Measurements from ENCODE around the gene MAP2K4.
"Not testable (repeated sequence)": the region's sequence is repeated elsewhere in the genome, so short reads cannot be mapped to it uniquely, and the experiment has no call there.

Gene MAP2K4

GRCh38 chr17:12020642-12021622 is at the start of gene MAP2K4:
MAP2K4 (plus strand) TSS chr17:12020877; CDS start chr17:12020887, 10 bp downstream.
- peak; percentile 94 for FAIRE-seq
- DNase-seq (ENCODE audit: extremely low spot score, insufficient read length, low read depth), result peak; percentile 94

DNA sequence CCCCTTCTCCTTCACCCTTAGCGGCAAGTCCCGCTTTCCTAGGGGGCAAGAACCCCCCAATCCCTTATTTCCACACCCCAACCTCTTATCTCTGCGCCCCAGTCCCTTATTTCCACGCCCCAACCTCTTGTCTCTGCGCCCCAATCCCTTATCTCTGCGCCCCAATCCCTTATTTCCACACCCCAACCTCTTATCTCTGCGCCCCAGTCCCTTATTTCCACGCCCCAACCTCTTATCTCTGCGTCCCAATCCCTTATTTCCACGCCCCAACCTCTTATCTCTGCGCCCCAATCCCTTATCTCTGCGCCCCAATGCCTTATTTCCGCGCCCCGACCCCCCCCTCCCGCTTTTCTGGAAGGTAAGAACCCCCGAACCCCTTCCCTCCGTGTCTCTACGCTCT is 47.9 kb upstream of the MAP2K4 start:
- not testable (repeated sequence) for DNase-seq (ENCODE audit: extremely low spot score, insufficient read length, low read depth); FAIRE-seq

GRCh38 chr17:11979795-11980194 is 40.9 kb upstream of the MAP2K4 start:
- FAIRE-seq (no peak), DNase-seq (ENCODE audit: extremely low spot score, insufficient read length, low read depth) (no peak)

- DNase-seq (ENCODE audit: extremely low spot score, insufficient read length, low read depth) (no peak), FAIRE-seq (no peak)
These were observed 39.9 kb upstream of the MAP2K4 start for GRCh38 chr17:11980813-11981212.

GRCh38 chr17:11981862-11982261 is 38.8 kb upstream of the MAP2K4 start:
- DNase-seq (ENCODE audit: extremely low spot score, insufficient read length, low read depth), result no peak
- no peak for FAIRE-seq

DNA sequence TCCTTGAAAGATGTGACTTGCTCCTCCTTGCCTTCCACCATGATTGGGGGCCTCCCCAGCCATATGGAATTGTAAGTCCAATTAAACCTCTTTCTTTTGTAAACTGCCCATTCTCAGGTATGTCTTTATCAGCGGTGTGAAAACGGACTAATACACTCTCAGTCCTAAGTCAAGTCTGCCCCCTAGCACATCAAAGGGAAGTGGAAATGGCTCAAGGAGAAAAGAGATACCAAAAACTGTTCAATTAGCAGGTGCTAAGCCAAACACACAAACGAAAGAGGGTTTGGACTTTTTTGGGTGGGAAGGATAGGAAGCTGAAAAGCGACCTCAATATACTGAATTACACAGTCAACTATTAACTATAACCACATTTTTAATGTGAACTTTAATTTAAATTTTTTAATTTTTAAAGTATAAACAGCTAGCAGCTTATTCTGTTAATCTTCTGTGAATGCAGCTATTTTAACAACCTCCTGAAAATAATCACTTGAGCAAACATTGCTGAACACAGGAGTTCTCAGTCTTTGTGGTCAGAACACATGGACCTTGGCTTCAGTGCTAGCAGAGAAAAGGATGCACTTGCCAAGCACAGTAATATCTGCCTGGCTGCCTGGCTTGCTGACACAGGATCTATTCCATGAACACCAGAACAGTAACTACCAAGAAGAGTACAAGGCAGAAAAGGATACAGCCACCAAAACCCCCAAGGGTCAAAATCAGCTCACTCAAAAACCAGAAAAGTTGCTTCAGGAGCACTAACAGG is 34.3 kb upstream of the MAP2K4 start:
- FAIRE-seq (no peak), DNase-seq (ENCODE audit: extremely low spot score, insufficient read length, low read depth) (no peak)

- FAIRE-seq (no peak), DNase-seq (ENCODE audit: extremely low spot score, insufficient read length, low read depth) (no peak)
These were observed 33.7 kb upstream of the MAP2K4 start for GRCh38 chr17:11986942-11987329.

DNA sequence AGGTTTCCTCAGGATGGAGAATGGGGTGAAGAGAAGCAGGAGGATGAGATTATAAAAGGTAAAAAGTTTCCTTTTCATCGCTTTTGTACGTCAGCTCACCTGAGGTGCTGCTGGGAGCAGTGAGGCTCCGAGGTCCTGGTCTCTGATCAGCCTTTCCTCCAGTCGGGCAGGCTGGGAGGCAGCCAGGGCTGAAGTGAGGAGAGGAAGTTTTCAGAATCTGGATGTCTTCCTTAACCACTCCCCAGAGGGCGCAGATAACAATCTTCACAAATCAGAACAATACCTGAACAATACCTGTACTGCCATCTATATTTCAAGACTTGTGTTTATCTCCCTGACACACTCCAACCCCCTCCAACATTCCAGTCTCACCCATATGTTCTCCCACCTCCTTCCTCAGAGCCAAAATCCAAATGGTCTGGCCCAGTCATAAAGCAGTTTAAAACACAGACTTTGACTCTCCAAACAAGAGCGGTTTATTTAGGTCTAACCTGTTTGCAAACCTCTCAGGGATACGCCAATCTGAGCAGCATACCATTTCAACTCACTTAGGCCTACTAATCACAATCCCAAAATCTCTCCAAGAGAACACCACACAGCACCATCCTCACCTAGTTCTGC is 30.2 kb upstream of the MAP2K4 start:
- FAIRE-seq, result no peak

DNA sequence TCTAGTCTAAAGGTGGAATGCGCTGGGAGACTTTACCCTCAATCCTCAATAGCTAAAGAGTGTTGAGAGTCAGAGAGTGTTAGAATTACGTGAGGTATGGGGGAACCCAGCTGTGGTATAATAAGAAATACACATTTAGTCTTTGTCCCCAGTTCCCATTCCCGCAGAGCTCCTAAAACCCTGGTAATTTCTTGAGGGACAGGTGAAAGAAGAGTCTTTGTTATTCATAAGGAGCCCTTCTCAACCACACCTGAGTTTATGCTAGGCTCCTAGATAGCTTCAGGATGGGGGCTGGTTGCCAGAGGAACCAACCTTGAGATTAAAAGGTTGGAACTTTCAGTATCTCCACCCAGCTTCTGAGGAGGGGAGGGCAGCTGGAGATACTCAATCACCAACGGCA is 29.2 kb upstream of the MAP2K4 start:
- FAIRE-seq (no peak), DNase-seq (ENCODE audit: extremely low spot score, insufficient read length, low read depth) (no peak)

More for the DNA sequence above, 30.2 kb upstream of the MAP2K4 start:
- DNase-seq (ENCODE audit: extremely low spot score, insufficient read length, low read depth), result no peak

- FAIRE-seq, result peak; percentile 58
- DNase-seq (ENCODE audit: extremely low spot score, insufficient read length, low read depth), result peak; percentile 30
These were observed 23.9 kb upstream of the MAP2K4 start for GRCh38 chr17:11996722-11997146.

DNA sequence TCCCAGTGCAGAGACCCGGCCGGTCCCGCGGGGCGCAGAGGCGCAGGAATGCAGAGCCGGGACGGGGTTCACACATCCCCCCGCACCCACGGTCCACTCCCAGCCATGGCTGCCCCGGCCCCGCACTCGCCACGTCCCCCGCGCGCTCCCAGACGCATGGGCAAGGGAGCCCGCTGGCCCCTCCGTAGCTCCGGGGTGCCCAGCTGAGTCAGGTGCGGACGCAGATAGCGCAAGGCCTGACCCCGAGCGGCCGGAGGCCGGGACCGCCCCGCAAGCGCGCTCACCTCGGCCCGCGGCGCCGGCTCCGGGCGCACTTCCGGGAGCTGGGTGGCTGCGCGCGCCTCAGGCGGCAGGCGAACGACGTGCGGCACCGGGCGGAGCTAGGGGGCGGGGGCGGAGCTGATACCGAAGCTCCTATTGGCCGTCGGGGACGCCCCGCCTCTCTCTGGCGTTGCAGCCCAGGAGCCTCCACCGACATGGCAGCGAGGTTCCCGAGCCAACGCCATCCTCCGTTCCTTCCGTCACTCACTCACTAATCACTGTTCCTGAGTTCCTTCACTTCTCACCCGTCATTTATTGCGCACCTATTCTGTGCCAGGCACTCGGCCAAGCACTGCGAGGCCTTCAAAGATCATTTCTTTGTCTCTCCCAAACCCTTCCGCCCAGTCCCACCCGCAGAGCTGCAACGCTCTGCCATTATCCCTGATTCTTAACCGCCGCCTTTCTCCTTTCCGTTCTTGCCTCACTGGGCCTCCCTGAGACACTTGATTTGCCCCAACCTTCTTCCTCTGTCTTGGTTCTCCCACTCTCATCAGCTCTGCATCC is 23.3 kb upstream of the MAP2K4 start, which contains the start of gene ZNF18:
TSS of gene ZNF18 (minus strand) at position 329 of the 825 bp plus-strand sequence. CDS start 4,646 bp downstream, outside the sequence.
- peak; percentile 90 for FAIRE-seq
- peak; percentile 93 for DNase-seq (ENCODE audit: extremely low spot score, insufficient read length, low read depth)

- FAIRE-seq, result peak; percentile 45
- DNase-seq (ENCODE audit: extremely low spot score, insufficient read length, low read depth), result no peak
These were observed 22.8 kb upstream of the MAP2K4 start for GRCh38 chr17:11997972-11998233.

- FAIRE-seq (no peak), DNase-seq (ENCODE audit: extremely low spot score, insufficient read length, low read depth) (no peak)
These were observed 21.0 kb upstream of the MAP2K4 start for GRCh38 chr17:11999696-12000095.

DNA sequence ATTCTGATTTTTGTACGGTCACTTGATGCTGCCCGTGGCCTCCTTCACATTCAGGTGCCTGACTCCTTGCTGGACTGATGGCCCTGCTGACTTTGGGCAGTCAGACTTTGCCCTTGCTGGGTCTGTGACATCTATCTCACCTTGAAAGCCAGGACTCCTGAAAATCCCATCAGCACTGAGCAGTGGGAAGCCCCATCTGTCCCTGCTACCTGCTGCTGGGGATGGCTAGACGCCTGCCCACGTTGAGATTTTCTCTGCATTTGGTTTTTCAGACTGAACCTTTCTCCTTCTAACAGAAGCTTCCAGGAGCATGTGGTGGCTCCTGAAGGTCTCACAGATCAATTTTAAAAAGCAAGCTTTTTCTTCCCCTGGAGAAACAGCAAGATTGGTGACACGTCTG is 13.2 kb upstream of the MAP2K4 start:
- no peak for FAIRE-seq
- DNase-seq (ENCODE audit: extremely low spot score, insufficient read length, low read depth), result no peak

GRCh38 chr17:12021623-12022140 is 1.0 kb downstream of the MAP2K4 start:
- FAIRE-seq, result no peak
- no peak for DNase-seq (ENCODE audit: extremely low spot score, insufficient read length, low read depth)

DNA sequence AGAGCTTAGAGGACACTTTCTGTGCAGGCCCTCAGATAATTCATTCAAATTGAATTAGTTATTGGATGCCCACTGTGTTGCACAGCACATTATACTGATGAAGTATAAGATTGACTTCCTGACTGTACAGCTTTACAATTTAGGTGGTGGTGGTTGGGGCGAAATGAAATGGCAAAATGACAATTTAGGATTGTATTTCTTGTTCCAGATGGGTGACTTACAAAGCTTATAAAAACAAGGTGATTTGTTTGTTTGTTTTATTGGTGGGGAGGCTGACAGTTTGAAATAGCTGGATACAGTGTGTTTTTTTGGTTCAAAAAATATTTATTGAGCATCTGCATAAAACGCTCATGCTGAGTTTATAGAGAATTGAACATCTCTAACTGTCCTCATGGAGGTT is 1.6 kb downstream of the MAP2K4 start:
- DNase-seq (ENCODE audit: extremely low spot score, insufficient read length, low read depth) (no peak), FAIRE-seq (no peak)

DNA sequence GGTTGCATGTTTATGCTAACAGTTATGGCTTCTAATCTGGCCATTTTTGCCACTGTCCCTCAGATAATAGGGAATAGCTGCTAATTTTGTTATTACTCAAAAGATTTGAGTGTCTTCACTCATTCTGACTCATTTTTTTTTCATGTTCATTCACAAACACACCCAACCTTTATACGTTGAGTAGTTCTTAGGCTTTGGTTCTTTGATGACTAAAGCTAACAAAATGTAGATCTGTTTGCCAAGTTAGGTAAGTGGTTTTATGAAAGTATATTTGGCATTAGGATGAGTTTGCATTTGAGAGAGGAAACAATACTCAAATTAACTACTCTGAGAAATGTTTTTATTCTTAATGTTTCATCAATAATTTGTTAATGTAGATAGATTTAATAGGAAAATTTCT is 3.6 kb downstream of the MAP2K4 start:
- DNase-seq (ENCODE audit: extremely low spot score, insufficient read length, low read depth) (no peak), FAIRE-seq (no peak)

GRCh38 chr17:12027658-12028057 is 7.0 kb downstream of the MAP2K4 start:
- no peak for FAIRE-seq
- DNase-seq (ENCODE audit: extremely low spot score, insufficient read length, low read depth), result no peak

GRCh38 chr17:12028611-12029010 is 7.9 kb downstream of the MAP2K4 start:
- FAIRE-seq (no peak), DNase-seq (ENCODE audit: extremely low spot score, insufficient read length, low read depth) (no peak)

GRCh38 chr17:12034538-12034937 is 13.9 kb downstream of the MAP2K4 start:
- DNase-seq (ENCODE audit: extremely low spot score, insufficient read length, low read depth) (no peak), FAIRE-seq (no peak)

Data from GM18507 (cell line).